ENCODE measurements around the gene SUPT16H.
"Not testable (repeated sequence)": the region's sequence is repeated elsewhere in the genome, so short reads cannot be mapped to it uniquely, and the experiment has no call there.

SUPT16H gene

GRCh38 chr14:21356511-21356910 is 27.3 kb downstream of the SUPT16H start:
- no peak for DNase-seq

- no peak for DNase-seq
These were observed 31.2 kb downstream of the SUPT16H start for GRCh38 chr14:21352587-21352986.

- DNase-seq = no peak
These were observed 33.3 kb downstream of the SUPT16H start for GRCh38 chr14:21350539-21350938.

- DNase-seq = no peak
These were observed 36.6 kb downstream of the SUPT16H start for GRCh38 chr14:21347201-21347600.

- no peak for DNase-seq
These were observed 37.2 kb downstream of the SUPT16H start for GRCh38 chr14:21346532-21347135.

GRCh38 chr14:21343035-21343794 is 40.6 kb downstream of the SUPT16H start:
- DNase-seq = no peak

- no peak for DNase-seq
These were observed 49.5 kb downstream of the SUPT16H start for GRCh38 chr14:21334202-21334906.

- no peak for DNase-seq
These were observed 50.9 kb downstream of the SUPT16H start for GRCh38 chr14:21332950-21333349.

GRCh38 chr14:21326972-21327371 is 56.8 kb downstream of the SUPT16H start:
- DNase-seq = no peak

GRCh38 chr14:21322716-21323115 is 61.1 kb downstream of the SUPT16H start:
- DNase-seq = no peak

- DNase-seq = no peak
These were observed 62.9 kb downstream of the SUPT16H start for GRCh38 chr14:21320913-21321312.

GRCh38 chr14:21317398-21317797 is 66.4 kb downstream of the SUPT16H start:
- no peak for DNase-seq

- no peak for DNase-seq
These were observed 70.3 kb downstream of the SUPT16H start for GRCh38 chr14:21313512-21313911.

GRCh38 chr14:21311614-21312013 is 72.2 kb downstream of the SUPT16H start:
- DNase-seq = no peak

- no peak for DNase-seq
These were observed 73.9 kb downstream of the SUPT16H start for GRCh38 chr14:21309956-21310355.

GRCh38 chr14:21309238-21309636 is 74.6 kb downstream of the SUPT16H start:
- DNase-seq = no peak

- peak; percentile 65 for DNase-seq
These were observed 75.2 kb downstream of the SUPT16H start for GRCh38 chr14:21308479-21309237.

- no peak for DNase-seq
These were observed 75.7 kb downstream of the SUPT16H start for GRCh38 chr14:21308132-21308478.

GRCh38 chr14:21307637-21308036 is 76.2 kb downstream of the SUPT16H start:
- no peak for DNase-seq

GRCh38 chr14:21302836-21303140 is 81.0 kb downstream of the SUPT16H start:
- not testable (repeated sequence) for DNase-seq

GRCh38 chr14:21302013-21302835 is 81.6 kb downstream of the SUPT16H start:
- DNase-seq = no peak
